BJ (cell line): ENCODE results near the gene CSF3. TPM values are rescaled to one million over a fixed set of nuclear protein-coding genes. Genes with fewer than 3 reads are reported as not detected.

Source experiments
- CTCF ChIA-PET: fragments of 350-600 bp; formaldehyde crosslinking; extraction: SDS; loops from one replicate; lab custom pipeline; 2021; ENCODE audit warnings: antibody characterized with exemption, inconsistent platforms; lab: Yijun Ruan, JAX
- POLR2A ChIA-PET: fragments of 300-600 bp; sonication (Branson Sonifier 250); formaldehyde crosslinking; extraction: SDS; loops from one replicate; lab custom pipeline; 2021; ENCODE audit warnings: antibody characterized with exemption; lab: Charles Lee
- DNase-seq: peaks from one replicate; pipeline ENCODE4 v3.0.0-alpha.2; 2011; ENCODE audit warnings: low read depth
- H3K27me3 ChIP-seq: 2 replicates; pipeline ENCODE4 v1.6.0; 2011; ENCODE audit warnings: low read length; ENCODE audit not compliant: control insufficient read depth, insufficient read depth
- H3K36me3 ChIP-seq: 2 replicates; pipeline ENCODE4 v1.5.1; 2011; ENCODE audit warnings: low read length; ENCODE audit not compliant: control insufficient read depth, insufficient read depth
- H3K4me3 ChIP-seq: 2 replicates; pipeline ENCODE4 v1.5.1; 2011; ENCODE audit warnings: low read depth, mild to moderate bottlenecking, control low read depth, low read length
- polyA plus RNA-seq: library from polyadenylated mRNA; depleted of rRNA; stranded (reverse); fragments of >200 nt; gene quantifications from 2 replicates; pipeline ENCODE4 v1.2.3, GENCODE V29; 2011
- TF ChIP-seq, protein P1 (sequence below): IDR thresholded peaks from 2 replicates; pipeline ENCODE4 v1.5.1; 2011; ENCODE audit warnings: low read depth, mild to moderate bottlenecking, control low read depth, inconsistent platforms, low read length, moderate library complexity; ENCODE audit not compliant: insufficient read depth

The CSF3 gene
- polyA plus RNA-seq, 1 experiment, result not detected

DNA sequence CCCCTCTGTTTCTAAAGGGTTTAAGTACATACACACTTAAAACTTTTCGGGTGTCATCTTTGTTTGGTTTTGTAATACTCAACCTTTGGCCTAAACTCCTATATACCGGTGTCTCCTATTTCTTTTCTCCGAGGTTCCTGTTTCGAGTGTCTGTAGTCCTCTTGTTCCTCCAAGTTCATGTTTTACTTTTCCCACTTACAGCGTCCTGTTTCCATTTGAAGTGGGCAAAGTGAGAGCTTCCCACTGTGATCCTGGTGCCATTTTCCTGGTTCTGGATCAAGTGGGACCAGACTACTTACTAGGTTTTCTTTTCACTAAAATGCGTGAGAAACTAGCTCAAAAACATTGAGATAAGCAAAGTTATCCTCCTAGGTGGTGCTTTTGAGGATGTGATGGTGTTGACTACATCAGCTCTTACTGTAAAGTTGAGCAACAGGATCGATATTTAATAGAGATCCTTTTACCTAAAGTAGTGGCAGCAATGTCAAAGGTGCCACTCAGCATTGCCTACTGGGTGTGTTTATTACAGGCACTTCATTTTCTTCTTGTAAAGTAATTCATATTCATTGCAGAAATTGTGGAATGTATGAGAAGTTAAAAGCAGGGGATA lies 33.4 kb upstream of the CSF3 start:
- H3K36me3 ChIP-seq, result peaks cover 19% of the 10 kb centered on the region
- H3K4me3 ChIP-seq, result peak overlapping the region; percentile 75
- TF ChIP-seq, protein P1, sequence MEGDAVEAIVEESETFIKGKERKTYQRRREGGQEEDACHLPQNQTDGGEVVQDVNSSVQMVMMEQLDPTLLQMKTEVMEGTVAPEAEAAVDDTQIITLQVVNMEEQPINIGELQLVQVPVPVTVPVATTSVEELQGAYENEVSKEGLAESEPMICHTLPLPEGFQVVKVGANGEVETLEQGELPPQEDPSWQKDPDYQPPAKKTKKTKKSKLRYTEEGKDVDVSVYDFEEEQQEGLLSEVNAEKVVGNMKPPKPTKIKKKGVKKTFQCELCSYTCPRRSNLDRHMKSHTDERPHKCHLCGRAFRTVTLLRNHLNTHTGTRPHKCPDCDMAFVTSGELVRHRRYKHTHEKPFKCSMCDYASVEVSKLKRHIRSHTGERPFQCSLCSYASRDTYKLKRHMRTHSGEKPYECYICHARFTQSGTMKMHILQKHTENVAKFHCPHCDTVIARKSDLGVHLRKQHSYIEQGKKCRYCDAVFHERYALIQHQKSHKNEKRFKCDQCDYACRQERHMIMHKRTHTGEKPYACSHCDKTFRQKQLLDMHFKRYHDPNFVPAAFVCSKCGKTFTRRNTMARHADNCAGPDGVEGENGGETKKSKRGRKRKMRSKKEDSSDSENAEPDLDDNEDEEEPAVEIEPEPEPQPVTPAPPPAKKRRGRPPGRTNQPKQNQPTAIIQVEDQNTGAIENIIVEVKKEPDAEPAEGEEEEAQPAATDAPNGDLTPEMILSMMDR, result no peak
- ChIA-PET CTCF (interaction anchor here (0.9 to 5.5 kb wide), 6 partner anchors 24 to 109 kb away, joined by 3 to 51 read pairs (median 3); no protein-coding TSS in a partner anchor), POLR2A (interaction anchor here (0.6 kb wide), 1 partner anchor 74 kb away, joined by 3 read pairs; no protein-coding TSS in a partner anchor)
- no peaks in the 10 kb centered on the region for H3K27me3 ChIP-seq
- no peak for DNase-seq

DNA sequence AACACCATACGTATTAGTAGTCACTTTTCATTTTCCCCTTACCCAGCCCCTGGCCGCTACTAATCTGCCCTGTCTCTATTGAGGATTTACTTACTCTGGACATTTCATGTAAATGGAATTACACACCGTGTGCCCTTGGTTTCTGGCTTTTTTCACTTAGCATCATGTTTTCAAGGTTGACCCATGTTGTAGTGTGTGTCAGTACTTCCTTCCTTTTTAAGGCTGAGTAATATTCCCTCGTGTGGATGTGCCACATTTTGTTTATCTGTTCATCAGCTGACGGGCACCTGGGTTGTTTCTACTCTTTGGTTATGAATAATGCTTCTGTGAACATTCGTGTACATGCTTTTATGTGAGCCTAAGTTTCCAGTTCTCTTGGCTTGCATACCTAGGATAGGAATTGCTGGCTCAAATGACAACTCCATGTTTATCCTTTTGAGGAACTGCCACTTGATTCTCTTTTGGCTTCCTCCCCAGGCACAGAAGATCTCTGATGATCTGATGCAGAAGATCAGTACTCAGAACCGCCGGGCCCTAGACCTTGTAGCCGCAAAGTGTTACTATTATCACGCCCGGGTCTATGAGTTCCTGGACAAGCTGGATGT lies 26.9 kb upstream of the CSF3 start:
- H3K36me3 ChIP-seq, result peaks cover 55% of the 10 kb centered on the region
- H3K4me3 ChIP-seq, result no peak overlapping the region
- ChIA-PET POLR2A (no interaction called here), CTCF (no interaction called here)
- TF ChIP-seq, protein P1, result no peak
- DNase-seq, result no peak
- H3K27me3 ChIP-seq, result no peaks in the 10 kb centered on the region

DNA sequence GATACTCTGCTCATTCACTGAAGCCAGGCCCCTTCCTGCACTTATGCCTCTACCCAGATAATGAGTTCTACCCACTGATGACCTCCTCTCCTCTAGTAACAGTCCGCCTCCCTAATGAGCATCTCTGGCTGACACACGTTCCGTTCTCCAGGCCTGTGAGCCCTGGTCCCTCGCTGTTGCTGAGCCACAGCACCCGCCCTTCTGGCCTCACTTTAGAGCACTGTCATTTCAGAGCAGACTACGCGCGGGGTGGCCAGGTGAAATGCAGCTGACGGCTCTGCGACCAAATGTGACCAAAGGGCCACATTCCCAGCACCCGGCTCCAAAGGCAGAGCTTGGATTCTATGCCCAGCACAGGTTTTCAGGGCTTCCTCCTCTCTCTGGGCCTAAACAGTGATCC lies 20.8 kb upstream of the CSF3 start:
- DNase-seq, result no peak
- peaks cover 35% of the 10 kb centered on the region for H3K36me3 ChIP-seq
- no peaks in the 10 kb centered on the region for H3K27me3 ChIP-seq
- TF ChIP-seq, protein P1, result no peak
- ChIA-PET CTCF (interaction anchor here (1.2 kb wide), 1 partner anchor 19 kb away, joined by 3 read pairs; no protein-coding TSS in a partner anchor), POLR2A (no interaction called here)
- no peak overlapping the region for H3K4me3 ChIP-seq

DNA sequence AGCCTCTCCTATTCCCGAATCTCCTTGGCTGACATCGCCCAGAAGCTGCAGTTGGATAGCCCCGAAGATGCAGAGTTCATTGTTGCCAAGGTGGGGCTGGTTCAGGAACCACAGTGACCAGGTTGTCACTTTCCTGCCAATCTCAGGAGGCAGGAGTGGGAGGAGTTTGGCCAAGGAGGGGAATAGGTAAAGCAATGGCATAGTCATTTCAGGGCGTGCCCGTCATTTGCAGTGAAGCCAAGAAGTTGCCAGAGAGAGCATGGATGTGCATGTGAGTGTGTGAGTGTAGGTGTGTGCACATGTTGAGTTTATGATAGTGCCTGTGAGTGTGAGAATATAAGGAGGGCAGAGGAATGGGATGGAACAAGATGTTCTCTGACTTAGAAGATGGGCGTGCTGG lies 19.8 kb upstream of the CSF3 start:
- peaks cover 26% of the 10 kb centered on the region for H3K36me3 ChIP-seq
- ChIA-PET POLR2A (no interaction called here), CTCF (interaction anchor here (1.2 kb wide), 1 partner anchor 18 kb away, joined by 3 read pairs; no protein-coding TSS in a partner anchor)
- H3K4me3 ChIP-seq, result no peak overlapping the region
- DNase-seq, result no peak
- TF ChIP-seq, protein P1, result no peak
- H3K27me3 ChIP-seq, result no peaks in the 10 kb centered on the region

DNA sequence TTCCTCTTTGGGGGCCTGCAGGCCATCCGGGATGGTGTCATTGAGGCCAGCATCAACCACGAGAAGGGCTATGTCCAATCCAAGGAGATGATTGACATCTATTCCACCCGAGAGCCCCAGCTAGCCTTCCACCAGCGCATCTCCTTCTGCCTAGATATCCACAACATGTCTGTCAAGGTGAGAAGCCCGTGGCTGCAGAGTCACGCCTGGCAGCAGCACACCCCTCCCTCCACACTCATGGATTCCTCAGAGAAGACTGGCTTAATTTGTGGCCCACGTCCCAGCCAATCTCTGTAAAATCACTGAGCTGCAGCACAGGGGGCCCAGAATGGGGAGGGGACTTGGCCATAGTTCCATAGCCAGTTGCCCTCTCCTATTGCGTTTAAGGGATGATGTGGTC lies 19.1 kb upstream of the CSF3 start:
- POLR2A ChIA-PET, result no interaction called here

More for the DNA sequence above, 19.1 kb upstream of the CSF3 start:
- H3K36me3 ChIP-seq, result peaks cover 24% of the 10 kb centered on the region
- no peaks in the 10 kb centered on the region for H3K27me3 ChIP-seq
- TF ChIP-seq, protein P1, result no peak
- no peak for DNase-seq
- H3K4me3 ChIP-seq, result no peak overlapping the region
- CTCF ChIA-PET, result interaction anchor here (1.4 kb wide), 1 partner anchor 16 kb away, joined by 6 read pairs; the partner anchor contains the start of gene PSMD3
